ENCODE data around the gene AIMP1.

DNA sequence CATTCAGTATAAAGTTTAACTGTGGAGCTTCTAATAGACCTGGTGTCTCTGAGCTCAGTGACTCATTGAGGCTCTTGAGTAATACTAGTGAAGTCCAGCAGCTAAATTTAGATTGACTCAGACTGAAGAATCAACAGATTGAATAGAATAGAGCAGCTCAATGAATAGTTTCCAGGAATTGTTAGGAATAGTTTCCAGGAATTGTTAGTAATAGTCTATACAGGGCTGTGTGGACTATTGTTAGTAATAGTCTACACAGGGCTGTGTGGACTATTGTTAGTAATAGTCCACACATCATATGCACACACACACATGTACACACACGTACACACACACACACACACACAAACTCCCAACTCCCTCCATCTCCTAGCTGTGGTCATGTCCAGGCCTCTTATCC is 49.3 kb downstream of the AIMP1 start:
- TF ChIP-seq, protein P1, sequence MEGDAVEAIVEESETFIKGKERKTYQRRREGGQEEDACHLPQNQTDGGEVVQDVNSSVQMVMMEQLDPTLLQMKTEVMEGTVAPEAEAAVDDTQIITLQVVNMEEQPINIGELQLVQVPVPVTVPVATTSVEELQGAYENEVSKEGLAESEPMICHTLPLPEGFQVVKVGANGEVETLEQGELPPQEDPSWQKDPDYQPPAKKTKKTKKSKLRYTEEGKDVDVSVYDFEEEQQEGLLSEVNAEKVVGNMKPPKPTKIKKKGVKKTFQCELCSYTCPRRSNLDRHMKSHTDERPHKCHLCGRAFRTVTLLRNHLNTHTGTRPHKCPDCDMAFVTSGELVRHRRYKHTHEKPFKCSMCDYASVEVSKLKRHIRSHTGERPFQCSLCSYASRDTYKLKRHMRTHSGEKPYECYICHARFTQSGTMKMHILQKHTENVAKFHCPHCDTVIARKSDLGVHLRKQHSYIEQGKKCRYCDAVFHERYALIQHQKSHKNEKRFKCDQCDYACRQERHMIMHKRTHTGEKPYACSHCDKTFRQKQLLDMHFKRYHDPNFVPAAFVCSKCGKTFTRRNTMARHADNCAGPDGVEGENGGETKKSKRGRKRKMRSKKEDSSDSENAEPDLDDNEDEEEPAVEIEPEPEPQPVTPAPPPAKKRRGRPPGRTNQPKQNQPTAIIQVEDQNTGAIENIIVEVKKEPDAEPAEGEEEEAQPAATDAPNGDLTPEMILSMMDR (IDR thresholded peaks at IDR 0.05; ENCODE audit: low read depth, low read length, poor library complexity, severe bottlenecking) = no peak
- TF ChIP-seq EZH2phosphoT487 (IDR thresholded peaks at IDR 0.05; ENCODE audit: borderline replicate concordance, low read length) = no peak

Data from DOHH2 (cell line).